Measurements from ENCODE around the gene XPO6.
"Not testable (repeated sequence)": the region's sequence is repeated elsewhere in the genome, so short reads cannot be mapped to it uniquely, and the experiment has no call there.

Gene XPO6

DNA sequence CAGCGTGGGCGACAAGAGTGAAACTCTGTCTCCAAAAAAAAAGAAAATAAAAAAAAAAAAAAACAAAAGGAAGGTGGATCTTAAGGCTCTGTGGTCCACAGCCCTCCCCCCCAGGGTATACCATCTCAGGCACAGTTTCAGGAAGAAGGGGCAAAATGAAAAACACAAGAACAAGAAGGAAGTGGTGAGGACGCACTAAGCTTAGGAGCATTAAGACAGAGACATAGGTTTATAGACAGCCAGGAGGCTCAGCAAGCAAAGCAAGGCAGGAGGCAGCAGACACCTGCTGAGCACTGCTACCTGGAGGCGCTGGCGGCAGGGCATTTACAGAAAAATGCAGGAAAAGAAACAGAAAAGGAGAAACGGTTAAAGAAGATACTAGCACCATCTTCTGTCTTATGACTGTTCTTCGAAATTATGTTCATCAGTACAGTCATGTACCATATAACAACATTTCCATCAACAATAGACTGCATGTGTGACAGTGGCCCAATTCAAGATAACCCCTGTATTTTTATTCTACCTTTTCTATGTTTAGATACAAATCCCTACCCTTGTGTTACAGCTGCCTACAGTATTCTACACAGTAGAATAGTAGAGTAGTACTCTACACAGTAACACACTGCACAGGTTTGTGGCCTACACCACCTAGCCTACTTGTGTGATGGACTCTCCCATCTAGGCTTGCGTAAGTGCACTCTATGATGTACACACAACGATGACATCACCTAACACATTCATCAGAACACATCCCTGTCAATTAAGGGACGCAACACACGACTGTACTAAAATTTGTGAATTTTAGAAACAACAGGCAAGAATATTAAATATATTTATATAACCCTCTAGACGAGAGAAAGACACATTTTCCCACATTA lies 62.5 kb downstream of the XPO6 start:
- DNase-seq, result no peak

DNA sequence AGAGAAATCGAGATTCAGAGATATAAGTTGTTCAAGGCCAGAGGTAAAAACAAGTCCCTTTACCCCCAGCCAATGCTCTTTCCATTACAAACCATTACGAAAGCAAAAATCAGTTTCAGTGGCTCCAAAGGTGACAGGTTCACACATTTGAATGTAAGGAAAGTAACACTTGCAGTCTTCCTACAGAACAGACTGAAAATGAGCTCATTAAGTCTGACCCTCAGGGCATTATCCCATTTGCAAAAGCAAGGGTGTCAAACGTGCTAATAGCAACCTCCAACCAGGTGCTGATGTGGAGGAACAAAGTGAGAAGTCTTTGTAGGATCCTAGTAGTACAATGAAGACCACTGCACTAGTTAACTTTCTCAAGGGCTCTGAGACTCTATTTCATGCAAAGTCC lies 65.2 kb downstream of the XPO6 start:
- DNase-seq, result no peak

DNA sequence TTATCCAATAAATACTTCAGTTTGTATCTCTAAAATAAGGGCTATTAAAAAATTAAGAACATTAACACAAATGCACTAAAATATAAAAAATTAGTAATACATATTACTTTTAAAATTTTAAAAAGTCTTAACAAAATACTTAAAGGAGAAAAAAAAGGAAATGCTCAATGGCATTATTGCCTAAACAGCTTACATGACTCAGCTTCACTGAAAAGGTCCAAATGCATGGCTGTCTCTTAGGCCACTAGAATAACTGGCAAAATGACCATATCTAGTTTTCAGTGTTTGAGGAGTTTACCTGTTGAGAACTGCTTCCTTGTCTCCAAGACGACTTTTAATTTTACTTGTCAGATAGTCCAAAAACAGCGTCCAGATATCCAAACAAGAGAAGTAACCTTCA lies 66.0 kb downstream of the XPO6 start:
- DNase-seq, result no peak

DNA sequence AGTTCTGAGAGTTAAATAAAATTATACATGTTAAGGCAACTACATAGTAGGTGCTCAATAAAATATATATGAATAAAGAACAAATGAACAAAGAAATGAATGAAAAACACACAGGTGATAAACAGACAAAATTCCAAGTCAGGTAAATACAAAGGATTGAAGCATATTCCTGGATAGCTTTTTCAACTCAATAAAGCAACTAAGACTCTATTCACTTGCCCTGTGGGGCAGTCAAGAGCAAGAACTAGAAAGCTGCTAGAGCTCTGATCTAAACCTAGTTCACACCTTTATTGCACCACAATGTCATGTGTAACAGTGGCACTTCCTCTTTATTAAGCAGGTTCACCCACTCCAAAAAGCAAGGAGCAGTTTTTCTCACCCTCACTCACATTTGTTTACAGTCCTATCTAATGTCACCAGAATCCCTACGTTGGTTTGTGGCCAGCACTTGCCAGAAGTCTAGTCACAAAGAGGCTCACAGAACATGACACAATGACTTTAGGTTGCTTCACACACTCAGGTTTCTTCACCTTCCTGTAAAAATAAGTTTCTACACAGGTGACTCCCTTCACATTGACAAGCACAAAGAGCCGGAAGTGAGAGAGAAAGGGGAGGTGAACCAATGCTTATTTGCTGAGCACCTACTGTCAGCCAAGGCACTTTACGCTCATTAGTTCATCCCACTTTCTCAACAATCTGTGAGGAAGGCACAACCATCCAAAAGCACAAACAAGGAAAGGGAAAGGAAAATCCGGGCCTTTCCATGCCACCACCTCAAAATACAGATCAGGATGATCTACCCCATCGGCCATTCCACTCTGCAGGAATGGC lies 70.8 kb downstream of the XPO6 start:
- peak in 1 of 2 experiments; percentile 53 for DNase-seq

DNA sequence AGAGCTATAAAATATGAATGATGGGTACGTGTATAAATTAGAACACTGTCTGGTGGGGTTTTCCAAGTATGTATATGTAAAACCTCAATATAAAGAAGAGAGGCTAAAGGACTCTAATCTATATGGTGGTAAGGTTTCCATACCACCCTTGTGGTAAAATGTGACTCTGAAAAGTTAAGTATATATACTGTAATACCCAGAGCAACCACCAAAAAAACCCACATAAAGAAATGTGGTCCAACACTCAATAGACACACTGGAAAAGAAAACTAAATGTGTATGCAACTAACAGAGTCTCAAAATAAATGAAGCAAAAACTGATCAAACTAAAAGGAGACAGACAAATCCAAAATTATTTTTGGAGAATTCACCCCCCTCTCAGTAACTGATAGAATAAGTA lies 72.2 kb downstream of the XPO6 start:
- DNase-seq, result no peak

DNA sequence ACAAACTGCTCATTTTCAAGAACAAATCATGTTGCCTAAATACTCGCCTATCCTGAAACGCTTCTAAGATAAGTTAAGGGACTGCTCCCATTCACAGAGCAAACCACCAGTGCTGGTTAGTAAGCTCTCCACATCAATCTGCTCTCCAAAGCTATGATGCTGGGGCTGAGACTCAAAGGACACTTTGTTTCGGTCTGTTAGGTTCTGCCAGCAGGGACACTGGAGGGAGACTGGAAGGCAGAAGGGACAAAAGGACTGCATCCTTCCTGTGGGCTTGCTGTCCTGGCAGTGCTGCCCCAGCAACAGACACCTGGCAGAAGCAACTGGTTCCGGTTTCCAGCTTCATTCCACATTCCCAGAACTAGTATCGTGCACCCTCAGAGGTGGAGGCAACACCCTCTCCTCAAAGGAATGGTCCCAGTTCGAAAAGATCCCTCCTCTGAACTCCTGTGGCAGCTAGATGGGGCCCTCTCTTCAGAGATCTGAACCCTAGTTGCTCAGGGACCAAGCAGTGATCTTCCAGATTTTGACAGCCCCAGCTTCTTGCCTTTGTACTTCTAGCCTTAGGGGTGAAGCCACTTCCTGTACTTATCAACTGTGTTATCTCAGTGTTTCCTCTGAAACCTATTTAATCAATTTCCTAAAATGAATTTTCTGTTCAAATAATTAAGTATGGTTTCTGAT lies 74.9 kb downstream of the XPO6 start:
- DNase-seq, result peak in 1 of 2 experiments; percentile 40

DNA sequence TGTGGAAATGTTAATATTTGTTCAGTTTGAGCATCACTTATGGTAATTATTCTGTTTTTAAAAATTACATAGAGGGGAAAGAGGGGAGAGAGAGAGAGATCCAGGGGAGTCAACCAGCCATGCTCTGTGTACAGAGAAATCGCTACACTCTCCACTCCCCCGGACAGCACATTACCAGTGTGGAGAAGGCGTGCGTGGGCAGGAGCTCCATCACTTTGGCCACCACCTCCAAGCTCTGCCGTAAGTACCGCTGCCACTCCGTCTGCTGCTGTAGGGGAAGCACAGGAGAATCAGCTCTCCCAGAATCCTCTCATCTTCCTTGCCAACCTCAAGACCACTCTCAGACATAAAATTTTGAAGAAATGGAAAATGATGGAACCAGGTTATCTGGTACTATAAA lies 78.1 kb downstream of the XPO6 start:
- no peak for DNase-seq

DNA sequence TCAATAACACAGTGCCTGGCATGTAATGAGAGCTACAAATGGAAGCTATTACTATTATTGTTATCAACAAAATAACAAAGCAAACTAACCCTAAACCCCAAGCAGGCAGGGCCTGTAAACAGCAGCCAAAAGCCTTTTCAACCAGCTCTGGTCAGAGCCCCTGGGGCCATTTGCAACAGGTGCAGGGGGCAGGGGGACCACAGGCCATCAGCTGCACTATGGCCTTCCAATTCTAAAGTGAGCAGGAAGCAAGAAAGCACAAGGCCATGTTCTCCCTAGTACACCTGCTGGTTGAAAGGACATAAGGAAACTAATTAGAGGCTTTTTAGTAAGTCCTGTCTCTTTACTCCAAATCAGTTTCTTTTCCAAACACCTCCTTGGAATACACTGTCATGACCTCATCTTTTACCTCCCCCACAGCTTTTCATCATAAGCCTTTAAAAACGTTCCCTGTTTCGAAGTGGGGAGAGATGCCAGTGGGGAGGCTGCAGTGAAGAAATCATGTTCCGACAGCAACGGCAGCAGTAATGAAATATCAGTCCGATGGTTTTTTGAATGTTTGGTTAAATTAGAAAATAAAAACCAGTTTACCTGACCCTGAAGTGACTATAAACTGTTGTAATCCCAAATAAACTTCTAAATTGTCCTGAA lies 79.9 kb downstream of the XPO6 start:
- DNase-seq, result no peak

DNA sequence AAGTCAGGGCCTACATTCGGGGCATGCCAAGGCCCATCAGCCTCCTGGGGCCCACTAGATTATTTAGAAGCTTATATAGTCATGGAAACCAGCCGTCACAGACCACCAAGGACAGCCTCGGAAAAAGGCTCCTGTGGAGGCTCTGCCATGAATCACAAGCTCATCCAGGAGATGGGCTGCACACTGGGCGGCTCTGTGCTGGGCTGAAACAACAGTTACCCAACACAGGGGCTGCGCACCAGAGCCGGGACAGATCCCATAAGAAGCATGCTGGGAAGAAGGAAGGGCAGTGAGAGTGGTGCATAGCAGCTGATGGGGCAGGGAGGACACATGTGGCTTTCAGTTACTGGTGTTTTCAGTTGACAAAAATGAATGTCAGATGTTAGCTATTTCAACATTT lies 80.6 kb downstream of the XPO6 start:
- DNase-seq, result no peak

DNA sequence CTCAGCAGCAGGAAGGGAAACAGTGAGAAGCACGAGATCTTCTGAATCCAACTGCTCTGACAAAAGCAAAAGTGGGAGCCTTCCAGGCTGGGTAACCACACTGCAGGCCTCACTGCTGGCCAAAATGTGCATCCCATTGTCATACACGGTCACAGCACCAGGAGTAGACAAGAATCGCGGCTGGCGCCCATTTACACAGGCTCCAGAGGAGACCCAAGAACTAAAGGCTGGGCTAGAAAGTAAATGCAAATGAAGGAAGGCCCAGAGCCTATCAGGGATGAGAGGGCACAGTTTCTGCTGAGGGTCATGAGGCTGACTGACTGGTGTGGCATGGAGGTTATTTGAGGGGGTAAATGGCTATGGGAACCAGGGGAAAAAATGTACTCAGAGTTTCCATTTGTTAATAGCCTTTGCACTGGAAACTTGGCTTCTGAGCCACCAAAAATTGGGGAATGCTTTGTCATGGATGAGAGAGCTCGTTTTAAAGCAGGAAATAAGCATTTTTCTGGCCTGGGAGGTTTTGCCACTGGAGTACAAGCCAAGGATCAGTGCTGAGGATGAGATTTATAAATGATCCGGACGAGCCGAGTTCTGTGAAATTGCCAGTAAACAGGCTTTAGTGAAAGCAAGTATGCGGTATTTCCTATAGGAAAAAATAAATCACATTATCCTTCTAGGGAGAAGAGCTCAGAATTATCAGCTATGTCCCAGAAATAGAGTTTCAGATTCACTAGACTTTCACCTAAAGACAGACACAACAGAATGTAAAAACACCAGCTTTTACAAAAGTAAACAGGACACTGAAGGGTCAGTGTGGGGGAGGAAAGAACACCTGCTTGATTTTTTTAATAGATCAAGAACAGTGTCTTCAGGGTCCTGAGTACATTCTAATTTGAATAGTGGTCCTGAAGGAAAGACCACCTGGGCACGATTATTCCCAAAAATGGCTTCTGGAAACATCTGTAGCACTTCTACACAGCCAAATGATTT lies 81.4 kb downstream of the XPO6 start:
- DNase-seq, result no peak

DNA sequence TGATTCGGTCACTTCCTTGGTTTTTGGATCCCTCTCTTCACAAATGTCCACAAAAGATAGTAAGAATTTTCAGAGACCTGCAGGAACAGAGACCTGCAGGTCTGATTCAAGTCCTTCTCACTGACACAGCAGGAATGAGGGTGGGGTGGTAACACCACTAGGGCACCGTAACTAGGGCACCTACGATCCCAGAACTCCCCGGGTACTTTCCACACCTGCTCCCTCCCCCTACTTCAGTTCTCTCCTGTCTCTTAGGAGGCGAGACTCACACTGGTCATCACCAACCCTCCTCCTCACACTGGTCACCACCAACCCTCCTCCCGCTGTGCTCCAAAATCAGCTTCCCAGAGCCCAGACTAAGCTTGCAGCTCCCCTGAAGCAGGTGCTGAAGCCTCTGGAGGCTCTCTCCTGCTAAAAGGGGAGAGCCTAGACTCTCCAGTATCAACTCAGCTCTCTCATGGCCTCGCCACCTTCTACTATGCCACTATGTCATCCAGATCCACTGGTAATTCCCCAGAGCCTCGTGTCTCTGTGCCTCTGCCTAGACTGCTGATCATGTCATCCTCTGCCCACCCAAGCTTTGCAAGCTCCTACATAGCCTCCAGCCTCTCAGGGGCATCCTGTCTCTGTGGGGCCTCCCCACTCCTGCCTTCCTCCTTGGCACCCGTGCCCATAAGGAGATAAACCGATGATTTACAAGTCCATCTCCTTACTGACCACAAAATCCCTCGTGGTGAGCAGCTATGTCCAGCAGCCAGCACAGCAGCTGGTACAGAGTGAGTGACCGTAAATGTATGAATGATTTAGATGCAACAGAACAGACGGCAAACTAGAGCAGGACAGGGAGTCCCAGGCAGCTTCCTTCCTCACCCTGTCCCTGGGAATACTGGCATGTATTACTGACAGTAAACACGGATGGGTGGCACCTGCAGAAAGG lies 84.8 kb downstream of the XPO6 start:
- DNase-seq, result no peak

DNA sequence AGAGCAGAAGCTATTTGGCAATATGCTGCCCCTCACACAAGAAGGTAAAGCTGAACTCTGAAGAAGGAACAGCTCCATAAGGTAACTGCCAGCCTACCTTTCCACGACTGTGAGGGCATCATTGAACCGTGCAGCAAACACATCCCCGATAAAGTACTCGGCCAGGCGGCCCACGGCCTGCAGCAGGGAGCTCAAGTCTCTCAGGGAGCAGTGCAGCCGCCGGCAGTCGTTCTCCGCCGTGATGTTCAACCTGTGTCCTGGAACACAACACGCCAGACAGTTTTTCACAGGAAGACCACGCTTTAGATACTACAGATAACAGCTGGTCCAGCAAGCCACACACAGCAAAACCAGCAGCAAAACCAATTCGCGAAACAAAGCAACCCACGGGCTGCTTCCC lies 86.2 kb downstream of the XPO6 start:
- DNase-seq, result no peak

DNA sequence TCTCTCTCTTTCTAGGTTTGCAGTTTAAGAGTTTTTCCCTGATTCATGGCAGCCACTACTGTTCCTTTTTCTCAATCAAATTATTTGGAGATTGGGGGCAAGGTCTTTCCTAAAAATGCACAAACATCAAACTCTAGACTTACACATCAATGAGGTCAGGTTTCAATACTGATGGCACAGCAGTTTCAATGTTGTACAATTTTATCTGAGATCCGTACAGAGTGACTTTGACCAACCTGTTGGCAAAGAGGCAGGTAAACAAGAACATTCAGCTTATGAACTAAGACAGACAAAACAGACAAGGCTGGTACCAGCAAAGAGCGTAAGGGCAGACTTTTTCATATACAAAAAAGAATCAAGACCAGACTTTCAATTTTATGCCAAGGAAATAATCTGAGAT lies 90.2 kb downstream of the XPO6 start:
- DNase-seq, result no peak

DNA sequence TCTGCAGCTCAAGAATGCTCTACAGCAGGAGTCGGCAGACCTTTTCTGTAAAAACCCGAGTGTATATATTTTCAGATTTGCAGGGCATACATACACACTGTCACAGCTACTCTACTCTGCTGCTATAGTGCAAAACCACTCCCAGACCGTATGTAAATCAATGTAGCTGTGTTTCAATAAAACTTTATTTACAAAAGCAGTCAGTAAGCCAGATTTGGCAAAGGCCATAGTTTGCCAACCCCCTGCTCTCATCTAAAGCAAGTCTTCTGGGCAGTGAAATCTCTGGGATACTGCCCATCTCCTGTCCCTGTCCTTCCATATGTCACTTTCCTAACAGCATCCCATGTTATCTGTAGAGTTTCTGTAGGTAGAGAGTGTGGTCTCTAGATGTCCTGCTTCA lies 91.0 kb downstream of the XPO6 start:
- DNase-seq, result no peak

DNA sequence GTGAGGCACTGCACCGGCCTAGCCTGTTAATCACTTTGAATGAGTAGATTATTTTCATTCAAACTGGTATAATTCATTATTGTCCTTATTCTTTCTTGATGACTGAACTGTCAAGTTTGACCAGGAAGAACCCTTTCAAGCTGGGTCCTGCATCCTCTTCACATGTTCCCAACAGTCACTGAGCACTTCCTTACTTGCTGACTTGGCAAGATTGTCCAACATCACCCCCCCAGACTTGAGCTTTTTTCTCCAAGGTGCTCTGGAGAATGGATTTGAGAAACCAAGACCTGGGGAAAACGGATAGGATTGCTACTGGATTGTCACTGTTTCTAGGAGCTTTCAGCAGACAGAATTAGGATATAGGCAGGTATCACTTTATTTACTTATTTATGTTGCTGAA lies 93.1 kb downstream of the XPO6 start:
- DNase-seq, result no peak

DNA sequence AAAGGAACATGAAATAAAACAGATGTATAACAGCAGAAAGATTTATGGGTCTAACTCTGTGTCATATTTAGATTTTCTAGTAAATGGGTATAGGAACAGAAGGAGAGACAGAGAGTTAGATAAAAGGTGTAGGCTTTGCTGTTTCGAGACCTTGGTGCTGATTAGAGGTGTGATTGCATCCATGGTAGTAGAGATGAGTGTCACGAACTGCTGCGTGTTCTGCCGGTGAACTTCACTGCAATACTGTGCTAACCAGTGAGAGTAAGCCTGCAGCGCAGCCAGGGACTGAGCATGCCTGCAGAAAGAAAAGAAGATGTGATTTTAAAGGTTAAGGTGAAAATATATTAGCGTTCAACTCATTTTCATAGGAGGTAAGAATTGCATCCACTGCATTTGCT lies 94.6 kb downstream of the XPO6 start:
- no peak for DNase-seq

DNA sequence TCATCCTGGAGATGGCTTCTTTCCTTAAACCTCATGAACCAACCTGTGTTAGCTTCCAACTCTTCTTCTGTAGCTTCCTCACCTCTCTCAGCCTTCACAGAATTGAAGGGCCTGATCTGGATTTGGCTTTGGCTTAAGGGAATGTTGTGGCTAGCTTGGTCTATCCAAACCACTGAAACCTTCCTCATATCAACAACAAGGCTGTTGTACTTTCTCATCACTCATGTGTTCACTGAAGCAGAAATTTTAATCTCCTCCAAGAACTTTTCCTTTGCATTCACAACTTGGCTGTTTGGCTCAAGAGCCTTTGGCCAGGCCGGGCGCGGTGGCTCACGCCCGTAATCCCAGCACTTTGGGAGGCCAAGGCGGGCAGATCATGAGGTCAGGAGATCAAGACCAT lies 95.9 kb downstream of the XPO6 start:
- not testable (repeated sequence) for DNase-seq

DNA sequence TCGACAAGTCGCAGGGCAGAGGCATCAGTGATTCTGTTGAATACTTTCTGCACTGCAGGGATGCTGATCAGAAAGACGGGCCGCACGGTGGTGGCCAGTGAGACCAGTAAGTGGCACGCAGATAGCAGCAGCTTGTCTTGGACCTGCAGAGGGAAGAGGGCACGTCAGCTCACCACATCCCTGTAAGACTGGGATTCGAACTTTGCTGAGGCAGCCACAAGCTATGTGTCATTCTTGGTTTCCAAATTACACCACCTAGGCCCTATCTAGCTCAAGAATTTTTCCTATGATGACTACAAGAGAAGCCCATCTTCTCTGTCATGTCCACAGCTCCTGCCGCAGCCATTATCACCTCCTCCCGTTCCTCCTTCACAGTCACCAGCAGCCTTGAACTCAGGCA lies 98.9 kb downstream of the XPO6 start:
- no peak for DNase-seq

DNA sequence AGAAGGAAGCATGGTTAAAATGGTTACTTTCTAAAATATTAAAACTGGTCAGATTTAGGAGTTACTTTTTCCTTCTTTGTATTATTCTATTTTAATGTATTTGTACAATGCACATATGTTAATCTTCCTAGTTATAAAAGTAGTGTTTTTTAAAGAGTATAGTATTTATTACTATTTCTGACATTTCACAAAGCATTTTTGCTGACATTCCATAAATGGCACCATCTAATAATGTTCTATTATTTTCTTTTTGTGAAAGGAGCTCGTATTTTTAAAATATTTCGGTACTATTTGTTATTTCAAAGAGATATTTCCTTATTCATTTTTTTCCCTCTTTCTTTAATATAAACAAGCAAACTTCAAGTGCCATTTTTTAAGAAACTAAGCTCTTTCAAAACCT lies 100.8 kb downstream of the XPO6 start:
- no peak for DNase-seq

DNA sequence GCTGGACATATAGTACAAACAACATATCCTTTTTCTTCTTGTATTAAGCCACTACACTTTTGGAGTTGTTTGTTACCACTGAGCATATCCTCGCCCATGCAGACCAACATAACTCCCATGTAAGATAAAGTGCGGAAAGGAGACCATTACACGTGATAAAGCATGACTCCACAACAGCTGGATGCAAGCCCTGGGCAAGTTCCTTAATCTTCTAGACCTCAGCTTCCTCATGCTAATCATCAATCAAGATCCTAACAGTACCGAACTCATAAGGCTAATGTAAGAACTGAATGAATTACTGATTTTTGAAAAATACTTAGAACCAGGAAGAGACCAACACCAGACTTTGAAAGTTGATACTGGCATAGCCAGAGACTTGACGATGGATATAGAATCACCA lies 101.3 kb downstream of the XPO6 start:
- no peak for DNase-seq

DNA sequence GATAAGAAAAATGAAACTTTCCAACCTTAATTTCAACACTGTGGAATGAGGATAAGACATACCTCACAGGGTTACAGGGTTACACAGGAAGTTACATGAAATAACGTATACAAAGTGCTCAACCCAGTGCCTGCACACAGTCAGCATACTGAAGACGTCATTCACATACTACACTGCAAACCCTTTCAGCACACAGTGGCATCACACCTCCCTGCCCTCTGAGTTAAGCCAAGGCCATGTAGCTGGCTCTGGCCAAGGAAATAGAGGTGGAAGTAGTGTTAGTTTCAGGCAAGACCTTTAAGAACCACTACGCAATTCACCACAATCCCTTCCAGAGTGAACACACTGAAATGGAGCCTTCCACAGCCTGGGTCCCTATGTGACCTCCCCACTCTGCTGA lies 101.7 kb downstream of the XPO6 start:
- no peak for DNase-seq

Data from stimulated activated CD4-positive, alpha-beta T cell treated with anti-CD3 and anti-CD28 coated beads, Interleukin-4, amount 100 ng/mL, for 4 hours (primary cell).